ENCODE measurements around the gene PDE9A.

DNA sequence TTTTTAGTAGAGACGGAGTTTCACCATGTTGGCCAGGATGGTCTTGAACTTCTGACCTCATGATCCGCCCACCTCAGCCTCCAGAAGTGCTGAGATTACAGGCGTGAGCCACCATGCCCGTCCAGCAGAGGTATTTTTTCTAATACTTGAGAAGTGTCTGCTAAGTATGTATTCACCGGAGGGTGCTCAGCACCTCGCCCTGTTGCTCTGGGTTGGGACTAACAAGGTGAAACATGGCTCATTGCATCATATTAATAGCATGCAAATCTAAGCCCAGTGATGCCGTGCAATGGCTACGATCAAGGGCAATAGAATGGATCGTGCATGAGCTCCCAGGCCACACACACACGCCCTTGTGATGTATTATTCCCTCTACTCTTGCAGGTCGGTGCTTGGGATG, 68.7 kb downstream of the PDE9A start:
- TF ChIP-seq, protein P1, sequence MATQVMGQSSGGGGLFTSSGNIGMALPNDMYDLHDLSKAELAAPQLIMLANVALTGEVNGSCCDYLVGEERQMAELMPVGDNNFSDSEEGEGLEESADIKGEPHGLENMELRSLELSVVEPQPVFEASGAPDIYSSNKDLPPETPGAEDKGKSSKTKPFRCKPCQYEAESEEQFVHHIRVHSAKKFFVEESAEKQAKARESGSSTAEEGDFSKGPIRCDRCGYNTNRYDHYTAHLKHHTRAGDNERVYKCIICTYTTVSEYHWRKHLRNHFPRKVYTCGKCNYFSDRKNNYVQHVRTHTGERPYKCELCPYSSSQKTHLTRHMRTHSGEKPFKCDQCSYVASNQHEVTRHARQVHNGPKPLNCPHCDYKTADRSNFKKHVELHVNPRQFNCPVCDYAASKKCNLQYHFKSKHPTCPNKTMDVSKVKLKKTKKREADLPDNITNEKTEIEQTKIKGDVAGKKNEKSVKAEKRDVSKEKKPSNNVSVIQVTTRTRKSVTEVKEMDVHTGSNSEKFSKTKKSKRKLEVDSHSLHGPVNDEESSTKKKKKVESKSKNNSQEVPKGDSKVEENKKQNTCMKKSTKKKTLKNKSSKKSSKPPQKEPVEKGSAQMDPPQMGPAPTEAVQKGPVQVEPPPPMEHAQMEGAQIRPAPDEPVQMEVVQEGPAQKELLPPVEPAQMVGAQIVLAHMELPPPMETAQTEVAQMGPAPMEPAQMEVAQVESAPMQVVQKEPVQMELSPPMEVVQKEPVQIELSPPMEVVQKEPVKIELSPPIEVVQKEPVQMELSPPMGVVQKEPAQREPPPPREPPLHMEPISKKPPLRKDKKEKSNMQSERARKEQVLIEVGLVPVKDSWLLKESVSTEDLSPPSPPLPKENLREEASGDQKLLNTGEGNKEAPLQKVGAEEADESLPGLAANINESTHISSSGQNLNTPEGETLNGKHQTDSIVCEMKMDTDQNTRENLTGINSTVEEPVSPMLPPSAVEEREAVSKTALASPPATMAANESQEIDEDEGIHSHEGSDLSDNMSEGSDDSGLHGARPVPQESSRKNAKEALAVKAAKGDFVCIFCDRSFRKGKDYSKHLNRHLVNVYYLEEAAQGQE (IDR thresholded peaks at IDR 0.05; ENCODE audit: insufficient read depth in 1 of 2, low read depth in 2 of 2, low read length in 2 of 2) = no peak
- TF ChIP-seq POLR2AphosphoS5 (IDR thresholded peaks at IDR 0.05; ENCODE audit: low read depth, low read length) = no peak
- no peak for TF ChIP-seq TAF1 (IDR thresholded peaks at IDR 0.05; ENCODE audit: borderline replicate concordance, insufficient read depth, low read length)
- TF ChIP-seq SIN3A (IDR thresholded peaks at IDR 0.05; ENCODE audit: borderline replicate concordance, insufficient read depth, low read length) = no peak
